ENCODE measurements around the gene KL.

KL gene

DNA sequence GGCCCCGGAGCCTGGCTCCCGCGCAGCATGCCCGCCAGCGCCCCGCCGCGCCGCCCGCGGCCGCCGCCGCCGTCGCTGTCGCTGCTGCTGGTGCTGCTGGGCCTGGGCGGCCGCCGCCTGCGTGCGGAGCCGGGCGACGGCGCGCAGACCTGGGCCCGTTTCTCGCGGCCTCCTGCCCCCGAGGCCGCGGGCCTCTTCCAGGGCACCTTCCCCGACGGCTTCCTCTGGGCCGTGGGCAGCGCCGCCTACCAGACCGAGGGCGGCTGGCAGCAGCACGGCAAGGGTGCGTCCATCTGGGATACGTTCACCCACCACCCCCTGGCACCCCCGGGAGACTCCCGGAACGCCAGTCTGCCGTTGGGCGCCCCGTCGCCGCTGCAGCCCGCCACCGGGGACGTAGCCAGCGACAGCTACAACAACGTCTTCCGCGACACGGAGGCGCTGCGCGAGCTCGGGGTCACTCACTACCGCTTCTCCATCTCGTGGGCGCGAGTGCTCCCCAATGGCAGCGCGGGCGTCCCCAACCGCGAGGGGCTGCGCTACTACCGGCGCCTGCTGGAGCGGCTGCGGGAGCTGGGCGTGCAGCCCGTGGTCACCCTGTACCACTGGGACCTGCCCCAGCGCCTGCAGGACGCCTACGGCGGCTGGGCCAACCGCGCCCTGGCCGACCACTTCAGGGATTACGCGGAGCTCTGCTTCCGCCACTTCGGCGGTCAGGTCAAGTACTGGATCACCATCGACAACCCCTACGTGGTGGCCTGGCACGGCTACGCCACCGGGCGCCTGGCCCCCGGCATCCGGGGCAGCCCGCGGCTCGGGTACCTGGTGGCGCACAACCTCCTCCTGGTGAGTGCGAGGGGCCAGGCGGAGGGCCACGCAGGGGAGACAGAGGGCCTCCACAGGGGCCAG is at the start of gene KL:
Gene KL, plus strand, starts transcription at position 10 of the 909 bp plus-strand sequence. Its CDS starts 18 bp downstream, at position 28.
- DNase-seq = no peak

DNA sequence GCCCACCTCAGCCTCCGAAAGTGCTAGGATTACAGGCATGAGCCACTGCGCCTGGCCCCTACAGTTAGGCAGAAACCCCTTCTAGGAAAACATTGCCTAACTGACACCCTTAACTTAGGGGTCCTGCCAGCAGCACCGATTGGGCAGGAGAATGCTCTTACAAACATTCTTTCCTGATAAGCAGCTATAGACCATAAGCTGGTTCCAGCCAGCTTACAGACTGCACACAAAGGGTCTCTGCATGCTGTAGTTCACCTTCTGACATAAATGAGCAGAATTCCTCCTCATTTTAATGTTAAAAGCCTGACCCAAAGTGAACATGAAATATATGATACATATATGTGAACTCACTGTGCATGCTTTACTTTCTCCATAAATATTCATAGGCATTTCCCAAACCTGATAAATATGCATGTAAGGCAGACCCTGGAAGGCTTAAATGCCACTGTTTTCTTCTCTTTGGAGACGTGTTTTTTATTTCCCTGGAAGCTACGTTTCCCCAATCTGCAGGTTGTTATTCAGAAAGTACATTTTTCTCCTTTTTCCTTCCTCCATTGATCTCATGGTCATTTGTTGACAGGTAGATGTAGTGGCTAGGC is 48.5 kb upstream of the KL start:
- no peak for DNase-seq

DNA sequence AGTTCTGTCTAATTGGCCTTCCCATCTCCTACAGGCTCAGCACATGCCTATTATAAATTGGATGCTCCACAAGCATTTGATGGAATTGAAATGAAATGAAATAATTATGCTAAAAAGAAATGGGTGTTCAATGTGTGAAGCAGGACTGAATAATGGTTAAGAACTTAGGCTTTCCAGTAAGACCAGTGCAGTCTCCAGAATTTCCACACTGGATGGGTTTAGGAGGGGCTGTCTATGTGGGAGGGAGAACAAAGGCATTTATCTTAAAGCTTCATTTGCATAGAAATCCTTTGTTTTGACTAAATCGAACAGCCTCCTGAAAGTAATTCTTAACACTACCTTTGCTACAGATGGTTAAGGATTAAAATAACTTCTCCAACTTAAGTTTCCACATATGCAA is 47.9 kb upstream of the KL start:
- DNase-seq = no peak

DNA sequence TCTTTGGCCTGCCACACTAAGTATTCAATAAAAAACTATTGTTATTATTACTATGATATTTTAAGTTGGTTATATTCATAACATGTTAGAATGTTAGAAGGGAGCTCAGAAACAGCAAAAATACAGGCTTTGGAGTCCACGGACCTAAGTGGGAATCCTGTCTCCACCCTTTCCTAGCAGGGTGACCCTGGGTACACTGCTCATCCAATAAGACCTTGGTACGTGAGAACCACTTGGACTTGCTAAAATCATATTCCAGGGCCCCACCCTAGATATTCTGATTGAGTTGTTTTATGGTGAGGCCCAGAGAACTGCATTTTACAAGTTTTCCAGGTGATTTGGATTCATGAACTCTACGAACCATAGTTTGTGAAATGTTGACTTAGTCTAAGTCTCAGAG is 47.4 kb upstream of the KL start:
- no peak for DNase-seq

DNA sequence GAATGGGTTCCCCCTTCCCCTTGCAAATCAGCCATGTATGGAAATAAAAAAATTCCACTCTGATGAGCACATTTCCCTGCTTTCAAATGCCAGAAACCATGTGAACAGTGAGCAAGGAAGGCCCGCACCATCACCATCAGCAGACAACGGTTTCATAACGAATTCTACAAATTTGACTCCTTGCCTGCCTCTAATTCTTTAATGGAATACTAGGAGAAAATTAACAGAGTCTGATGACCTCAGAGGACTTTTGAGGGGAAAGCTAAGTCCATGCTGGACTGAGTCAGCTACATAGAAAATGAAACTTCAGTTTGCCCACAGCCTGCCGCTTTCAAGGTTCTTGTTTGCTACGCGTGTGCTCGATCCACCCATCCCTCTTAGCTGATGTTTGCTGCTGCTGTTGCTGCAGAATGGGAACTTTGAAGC is 46.7 kb upstream of the KL start:
- DNase-seq = no peak

DNA sequence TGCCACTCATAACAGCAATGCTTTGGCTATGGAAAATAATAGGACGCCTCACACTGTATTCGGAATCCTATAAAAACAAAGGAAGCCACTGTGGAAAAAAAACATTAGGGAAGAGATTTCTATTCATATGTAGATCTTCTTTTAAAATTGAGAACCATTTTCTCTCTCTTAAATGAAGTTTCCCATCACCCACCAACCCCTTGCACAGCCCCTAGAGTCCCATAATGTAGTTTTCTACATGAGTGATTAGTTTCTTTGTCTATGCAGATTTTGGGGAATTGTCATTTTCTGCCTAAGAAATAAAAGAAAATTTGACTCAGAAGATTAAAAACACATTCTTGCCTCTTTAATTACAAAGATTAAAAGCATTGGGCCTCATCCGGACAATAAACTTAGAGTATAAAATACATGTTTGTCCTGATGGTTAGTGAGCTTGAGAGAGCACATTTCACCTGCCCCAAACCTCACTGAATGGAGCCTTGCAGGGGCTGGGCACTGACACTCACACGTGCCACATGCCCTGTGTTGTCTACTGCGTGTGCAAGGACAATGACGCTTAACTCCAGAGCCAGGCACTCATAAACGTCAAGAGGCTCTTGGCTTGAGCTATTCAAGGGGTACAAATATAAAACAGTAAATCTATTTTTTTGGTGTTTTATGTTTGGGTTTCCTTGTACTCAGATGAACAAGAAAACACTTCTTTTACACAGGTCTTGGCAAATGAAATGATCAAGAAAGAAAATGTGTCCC is 40.0 kb upstream of the KL start:
- DNase-seq = no peak

DNA sequence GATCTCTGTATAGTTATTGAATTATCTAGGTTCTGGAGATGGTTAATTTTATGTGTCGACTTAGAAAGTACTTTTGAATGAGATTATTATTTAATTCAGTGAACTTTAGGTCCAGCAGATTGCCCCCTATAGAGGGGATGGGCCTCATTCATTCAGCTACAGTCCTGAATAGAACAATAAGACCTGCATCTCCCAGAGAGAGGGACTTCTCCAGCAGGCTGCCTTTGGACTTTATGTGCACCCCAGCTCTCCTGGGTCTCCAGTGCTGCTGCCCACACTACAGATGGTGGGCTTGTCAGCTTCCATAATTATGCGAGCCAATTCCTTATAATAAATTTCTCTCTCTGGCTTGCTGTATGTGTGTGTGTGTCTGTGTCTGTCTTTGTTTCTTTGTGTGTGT is 39.3 kb upstream of the KL start:
- no peak for DNase-seq

DNA sequence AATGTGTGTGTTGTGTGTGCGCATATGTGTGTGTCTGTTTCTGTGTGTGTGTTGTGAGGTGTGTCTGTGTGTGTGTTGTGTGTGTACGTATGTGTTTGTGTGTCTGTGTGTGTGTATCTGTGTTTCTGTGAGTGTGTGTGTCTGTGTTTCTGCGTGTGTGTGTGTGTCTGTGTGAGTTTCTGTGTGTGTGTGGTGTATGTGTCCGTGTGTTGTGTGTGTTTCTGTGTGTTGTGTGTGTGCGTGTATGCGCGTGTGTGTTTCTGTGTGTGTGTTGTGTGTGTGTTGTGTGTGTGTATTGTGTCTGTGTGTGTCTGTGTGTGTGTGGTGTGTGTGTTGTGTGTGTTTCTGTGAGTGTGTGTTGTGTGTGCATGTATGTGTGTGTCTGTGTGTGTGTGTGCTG is 38.9 kb upstream of the KL start:
- DNase-seq = no peak

DNA sequence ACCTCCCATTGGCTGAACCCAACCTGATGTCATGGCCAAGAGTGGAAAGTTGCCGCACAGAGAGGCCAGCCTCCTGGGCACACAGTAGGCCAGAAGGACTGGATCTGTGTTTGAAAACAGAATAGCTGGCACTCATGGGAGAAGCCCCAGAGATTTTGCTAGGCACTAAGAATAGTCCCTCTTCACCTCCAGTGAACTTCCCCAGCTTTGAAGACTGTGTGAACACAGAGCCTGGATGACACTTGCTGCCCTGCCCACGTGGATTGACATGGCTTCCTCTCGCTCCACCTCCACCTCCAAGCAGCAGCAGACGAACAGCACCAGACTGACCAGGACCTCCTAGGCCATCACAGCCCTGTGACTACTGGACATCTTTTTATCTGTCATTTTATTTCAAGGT is 37.9 kb upstream of the KL start:
- DNase-seq = no peak

DNA sequence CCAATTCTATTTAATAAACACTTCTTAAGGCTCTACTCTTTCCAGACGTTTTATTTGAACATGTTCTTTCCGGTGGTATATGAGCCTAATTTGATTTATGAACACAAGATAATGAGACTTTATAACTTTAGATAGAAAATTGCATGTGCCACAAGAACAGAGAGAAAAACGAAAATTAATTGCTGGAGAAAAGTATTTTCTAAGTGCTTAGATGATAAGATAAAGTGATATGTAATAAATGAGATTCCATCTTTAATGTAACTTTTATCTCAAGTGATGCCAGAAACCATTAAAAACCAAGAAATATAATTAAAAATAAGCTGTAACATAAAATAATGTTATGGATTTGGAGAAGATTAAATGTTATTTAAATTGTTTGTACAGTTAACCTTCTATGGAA is 33.2 kb upstream of the KL start:
- no peak for DNase-seq

DNA sequence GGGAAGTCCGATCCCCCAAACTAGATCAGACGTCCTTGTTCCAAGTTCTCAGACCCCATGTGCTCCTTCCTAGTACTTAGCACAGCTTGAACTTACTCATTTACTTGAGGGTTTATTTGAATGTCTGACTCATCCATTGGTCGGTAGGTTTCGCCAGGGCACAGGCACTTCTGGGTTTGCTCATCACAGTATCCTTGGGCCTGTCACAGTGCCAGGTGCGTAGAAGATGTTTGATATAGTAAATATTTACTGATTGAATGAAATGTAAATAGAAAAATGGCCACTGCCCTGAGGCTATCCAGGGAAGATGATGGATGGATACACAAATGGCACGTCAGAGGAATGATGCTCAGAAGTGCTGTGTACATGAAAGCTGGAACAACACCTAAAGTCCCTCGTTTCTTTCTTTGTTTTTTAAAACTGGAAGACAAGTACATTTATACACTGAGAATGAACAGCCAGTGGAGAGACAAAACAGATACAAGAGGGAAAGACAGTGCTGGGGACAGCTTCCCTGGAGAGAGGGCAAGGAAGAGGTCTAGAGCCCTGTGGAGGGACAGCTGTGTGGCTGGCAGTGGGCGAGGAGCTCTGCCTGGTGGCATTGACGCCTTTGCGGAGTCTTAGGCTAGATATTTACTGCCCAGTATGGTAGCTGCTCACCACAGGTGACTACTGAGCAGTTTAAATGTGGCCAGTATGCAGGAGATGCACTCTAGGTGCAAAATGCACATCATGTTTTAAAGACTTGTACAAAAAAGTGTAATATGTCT is 31.2 kb upstream of the KL start:
- DNase-seq = no peak

DNA sequence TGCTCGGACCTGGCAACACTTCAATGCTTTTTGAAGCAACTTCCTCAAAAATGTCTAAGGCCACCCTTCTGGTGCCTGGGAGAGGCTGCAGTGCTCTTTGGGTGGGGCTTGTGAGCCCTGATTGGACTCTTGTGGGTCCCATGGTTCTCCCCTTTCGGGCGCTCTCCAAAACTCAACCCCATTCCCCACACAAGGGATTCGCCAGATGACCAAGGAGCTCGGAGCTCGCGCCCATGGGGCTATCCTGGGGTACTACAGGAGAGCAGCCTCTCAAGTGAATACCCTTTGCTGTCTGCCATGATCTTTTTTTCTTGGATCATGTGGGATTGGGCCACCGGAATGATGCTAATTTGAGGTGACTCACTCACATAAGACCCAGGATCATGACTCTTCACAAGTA is 29.7 kb upstream of the KL start:
- no peak for DNase-seq

DNA sequence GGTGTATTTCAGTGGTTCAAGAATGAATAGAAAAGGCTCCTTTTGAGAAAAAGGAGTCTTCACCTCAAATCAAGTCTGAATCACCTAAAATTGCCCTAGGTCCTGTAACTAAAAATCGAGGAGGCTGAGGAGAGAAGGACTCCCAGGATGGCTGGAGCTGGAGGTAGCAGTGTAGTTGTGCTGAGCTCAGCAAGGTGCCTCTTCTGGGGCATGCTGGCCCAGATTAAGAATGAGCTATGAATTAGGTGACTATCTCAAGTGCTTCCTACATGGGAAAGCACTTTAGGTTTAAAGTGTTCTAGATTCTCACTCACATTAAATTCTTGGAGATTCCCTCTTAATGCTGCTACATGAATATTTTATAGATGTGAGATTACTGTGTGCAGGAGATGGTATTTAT is 28.8 kb upstream of the KL start:
- DNase-seq = no peak

DNA sequence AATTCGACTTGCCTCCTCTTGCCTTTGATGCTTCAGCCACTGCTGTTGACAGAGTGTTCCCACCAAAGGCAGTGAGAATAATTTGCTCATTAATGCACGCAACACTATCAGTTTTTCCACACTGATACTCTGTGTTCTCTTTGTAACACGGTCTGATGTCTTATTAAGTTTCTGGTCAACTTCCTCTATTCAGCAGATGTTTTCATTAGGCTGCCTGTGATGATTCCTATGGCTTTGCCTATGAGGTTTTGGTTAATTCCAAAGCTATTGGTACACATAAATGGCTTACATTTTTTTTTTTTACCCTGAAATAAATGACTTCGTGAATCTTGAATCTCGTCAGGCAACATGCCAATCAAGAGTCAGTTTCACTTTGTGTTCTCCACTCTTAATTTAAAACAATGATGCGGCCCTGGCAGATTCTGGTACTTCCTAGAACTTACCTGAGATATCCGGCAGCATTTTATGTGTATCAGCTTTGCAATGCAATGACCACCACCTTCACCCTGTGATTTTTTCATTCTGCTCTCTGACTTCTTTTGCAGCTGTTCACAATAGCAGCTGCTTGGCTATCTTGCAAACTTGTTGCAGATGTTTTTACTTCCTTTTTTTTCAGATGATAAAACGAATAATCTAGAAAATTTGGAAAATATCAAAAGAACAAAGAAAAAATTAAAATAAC is 27.5 kb upstream of the KL start:
- DNase-seq = no peak

DNA sequence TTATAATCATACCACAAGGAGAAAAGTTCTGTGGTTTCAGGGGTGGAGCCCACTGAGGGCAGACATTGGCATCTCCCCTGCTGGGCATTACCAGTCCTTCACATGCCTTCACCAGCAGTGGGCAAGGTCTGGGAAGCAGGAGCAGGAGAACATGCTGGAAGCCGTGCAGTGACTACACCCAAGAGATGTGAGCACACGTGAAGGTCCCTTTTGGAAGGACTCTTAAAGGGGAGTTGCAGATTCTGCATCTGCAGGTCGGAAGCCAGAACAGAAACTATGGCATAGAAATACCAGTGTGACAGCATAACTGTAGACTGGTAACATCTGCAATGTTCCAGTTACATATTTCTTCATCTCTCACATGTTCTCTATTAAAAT is 26.9 kb upstream of the KL start:
- DNase-seq = no peak

DNA sequence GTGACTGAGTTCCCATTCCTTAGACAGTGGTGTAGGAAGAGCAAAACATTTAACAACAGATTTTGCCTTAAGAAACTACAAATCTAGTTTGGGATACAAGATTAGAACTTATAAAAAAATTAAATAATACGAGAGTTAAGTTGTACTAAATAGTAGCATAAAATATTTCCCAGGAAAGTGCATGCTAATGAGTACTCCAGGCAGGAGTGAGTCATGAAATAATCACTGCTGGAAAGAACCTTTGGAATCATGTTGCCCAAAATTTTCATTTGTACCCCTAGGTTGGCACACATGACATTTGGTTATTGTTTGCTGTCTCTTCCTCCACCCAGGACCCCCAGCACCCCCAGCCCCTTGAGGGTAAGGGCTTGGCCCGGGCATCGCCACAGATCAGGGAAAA is 26.3 kb upstream of the KL start:
- no peak for DNase-seq

DNA sequence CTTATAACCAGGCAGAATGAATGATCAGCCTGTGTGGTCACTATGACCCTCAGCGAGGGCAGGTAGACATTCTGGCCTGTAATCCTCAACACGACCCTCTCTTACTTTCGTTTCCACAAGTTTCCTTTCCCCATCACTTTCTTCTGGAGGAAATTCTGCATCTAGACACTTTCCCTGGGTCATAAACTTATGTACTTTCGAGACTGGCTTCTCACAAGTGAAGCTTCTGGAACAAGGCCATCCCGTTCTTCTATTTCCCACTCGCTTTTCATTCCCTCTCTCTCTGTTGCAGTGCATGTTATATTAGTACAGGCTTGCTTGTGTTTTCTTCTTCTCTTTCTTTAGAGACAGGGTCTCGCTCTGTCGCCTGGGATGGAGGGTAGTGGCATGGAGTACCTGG is 23.1 kb upstream of the KL start:
- no peak for DNase-seq

DNA sequence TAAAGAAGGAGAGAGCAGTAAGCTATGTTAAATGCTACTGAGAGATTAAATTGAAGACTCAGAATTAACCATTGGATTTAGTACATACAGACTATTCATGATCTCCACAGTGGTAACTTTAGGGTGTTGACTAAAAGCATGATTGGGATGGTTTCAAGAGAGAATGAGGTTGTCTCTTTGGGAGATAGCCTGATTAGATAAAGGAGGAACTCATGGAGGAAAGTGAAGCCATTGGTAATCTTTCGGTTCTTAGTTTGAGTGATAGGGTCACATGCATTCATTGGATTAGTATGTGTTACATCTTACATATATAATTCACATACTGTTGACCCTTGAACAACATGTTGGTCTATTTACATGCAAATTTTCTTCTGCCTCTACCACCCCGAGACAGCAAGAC is 18.8 kb upstream of the KL start:
- no peak for DNase-seq

DNA sequence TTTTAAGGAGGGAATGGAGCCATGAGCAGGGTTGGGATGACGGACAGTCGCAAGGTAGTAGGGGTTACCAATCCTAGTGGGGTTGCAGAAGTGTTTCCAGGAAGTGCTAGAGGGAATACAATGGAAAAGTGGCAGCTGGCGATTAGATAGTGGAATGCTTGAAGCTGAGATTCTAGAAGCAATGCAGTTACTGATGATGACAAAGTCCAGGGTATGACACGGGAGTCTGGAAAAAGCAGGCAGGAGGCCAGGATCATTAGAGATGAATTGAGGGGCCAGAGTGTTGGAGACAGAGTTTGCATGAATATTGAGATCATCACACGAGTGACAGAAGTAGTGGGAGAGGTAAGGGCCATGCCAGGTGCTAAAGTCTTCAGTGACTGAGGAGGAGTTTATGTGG is 17.3 kb upstream of the KL start:
- no peak for DNase-seq

DNA sequence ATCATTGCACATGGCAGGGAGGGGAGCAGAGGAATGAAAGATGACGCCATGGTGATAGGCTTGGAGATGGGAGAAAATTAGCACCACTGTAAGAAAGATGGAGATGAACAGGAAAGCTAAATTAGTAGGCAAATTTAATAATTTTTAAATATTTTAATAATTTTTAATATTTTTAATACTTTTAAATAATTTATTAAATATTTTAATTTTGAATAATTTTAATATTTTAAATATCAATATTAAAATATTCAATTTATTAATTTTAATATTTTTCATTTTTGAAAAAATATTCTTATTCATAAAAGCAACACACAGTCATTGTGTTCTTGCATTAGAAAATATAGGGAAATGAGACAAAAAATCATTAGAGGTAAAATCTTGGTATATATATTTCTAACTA is 15.9 kb upstream of the KL start:
- DNase-seq = no peak

DNA sequence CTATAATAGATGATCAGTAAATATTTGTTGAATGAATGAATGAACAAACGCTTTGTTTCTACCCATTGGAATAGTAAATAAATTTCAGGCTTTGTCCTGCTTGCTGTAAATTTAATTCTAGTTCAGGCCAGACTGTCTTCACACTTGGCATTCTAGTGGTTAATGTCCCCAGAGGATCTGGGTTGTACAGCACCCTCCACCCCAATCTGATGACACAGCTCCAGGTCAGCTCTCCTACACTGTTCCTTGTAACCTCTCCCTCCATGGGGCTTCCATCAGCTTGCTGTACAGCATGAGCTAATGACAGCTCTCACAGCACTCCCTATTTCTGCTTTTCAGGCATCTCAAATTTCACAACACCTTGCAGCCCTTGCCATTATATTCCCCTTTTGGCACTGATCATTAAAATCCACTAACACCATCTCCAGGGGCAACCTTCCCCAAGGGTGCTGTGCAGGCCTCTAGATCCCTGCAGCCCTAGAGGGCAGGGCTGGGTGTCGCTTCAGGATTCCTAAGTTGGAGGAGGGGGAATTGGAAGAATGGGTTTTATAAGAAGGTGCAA is 12.7 kb upstream of the KL start:
- DNase-seq = no peak

DNA sequence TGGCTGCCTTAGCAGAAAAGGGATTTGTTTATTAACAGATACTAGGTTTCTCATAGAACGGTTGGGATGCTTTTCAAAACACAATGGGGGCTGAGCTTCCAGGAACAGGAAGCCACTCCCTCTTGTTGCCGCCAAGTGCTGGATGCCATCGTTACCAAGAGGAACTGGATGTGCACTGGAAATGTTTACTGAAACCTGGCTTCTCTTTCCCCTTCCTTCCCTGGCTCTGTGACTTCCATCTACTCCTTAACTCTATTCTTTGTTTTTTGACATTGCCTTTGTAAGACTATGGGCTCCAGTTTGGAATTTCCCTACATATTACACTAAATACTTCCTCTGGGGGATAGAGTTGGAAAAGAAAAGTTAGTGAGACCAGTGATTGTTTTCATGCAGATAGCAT is 11.7 kb upstream of the KL start:
- no peak for DNase-seq

All from stimulated activated naive CD4-positive, alpha-beta T cell treated with Interleukin-2 at 50 U/mL for 16 hours (primary cell).